Measurements from ENCODE around the gene ZFP90.
"Not testable (repeated sequence)": the region's sequence is repeated elsewhere in the genome, so short reads cannot be mapped to it uniquely, and the experiment has no call there.

ZFP90 gene

DNA sequence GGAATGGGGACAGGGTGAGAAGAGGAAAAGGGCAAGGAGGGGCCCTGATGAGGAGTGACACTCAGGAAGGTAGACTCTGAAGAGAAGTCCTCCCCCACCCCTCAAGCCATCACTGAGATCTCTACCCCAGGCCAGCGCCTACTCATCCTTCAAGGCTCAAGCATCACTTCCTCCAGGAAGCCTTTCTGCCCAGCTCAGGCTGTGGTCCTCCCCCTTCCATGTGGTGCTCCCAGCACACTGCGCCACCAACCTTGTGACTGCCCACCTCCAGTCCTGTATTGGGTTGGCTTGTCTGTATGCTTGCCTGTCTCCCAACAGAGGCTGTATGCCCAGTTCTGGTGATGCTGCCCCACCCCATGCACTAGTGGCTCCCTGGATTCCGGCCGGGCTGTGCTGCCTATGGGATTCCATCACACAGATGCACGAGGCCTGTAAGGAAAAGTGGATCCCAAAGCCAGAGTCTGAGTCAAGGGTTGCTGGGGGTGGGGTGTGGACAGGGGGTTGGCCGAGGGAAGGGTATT is 19.8 kb upstream of the ZFP90 start:
- no peak for DNase-seq

DNA sequence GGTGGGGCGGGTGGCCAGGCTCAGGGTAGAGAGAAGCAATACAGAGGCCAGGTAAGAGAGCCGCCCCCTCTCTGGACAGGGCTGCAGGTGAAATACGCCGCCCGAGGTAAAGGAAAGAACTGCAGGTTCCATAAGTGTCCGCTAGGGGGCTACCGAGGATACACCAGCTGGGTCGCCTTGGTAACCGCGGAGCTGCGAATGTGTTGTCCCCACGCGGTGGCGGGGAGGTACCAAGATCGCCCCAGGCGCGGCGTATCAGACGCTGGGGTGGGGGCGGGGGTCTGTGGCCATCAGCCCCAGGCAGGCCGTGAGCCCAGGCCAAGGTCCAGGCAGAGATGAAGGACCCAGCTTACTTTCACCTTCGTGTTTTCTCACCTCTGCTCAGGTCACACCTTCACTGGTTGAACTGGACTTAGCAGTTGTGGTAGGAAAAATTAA is 18.4 kb upstream of the ZFP90 start:
- peak; percentile 52 to 86 (median 78) for DNase-seq

DNA sequence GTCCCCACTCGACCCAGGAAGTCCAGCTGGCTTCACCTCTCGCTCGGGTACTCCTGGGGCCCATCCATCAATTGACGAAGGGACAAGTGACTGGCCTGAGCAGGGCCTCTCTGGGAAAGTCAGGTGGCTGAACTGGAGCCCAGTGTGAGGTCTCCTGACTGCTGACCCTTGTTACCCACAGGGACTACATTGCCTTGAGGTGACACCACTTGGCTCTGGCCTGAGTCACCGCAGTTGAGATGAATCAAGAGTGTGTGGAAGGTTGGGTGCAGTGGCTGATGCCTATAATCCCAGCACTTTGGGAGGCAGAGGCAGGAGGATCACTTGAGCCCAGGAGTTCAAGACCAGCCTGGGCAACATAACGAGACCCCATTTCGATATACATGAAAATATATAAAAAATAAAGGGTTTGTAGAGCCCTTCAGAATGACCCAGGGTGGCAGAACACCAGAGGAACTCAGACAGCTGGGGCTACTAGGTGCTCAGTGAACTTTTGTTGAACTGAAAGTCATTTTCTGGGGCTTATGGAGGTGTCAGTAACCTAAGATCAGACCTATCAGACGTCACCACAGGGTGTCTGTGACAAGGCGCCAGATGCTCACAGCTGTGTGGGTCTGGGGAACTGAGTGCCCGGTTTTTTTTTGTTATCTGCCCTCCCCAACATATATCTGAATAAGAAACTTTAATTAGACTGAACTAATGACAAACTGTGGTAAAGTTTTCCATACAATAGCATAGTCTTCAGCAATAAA is 14.8 kb upstream of the ZFP90 start:
- DNase-seq: no peak

DNA sequence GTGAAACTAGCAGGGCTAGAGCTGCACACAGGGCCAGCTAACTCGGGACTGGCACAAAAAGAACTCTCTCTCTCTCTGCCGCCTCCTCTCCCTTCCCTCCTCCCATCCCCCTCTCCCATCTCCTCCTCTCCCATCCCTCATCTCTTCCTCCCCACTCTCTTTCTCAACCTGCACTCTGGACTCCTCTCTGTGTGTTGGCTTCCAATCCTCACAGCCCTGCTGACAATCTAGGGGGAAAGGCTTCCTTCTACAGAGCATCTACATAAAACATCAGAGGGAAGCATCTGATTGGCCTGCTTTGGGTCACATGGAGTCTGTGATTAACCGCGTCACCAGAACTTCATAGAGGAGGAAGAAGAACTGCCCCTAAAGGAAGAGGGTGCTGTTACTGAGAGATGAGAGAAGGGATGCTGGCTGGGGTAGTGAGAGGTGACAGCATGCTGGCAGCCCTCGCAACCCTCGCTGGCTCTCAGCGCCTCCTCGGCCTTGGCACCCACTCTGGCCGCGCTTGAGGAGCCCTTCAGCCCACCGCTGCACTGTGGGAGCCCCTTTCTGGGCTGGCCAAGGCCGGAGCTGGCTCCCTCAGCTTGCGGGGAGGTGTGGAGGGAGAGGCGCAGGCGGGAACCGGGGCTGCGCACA is 12.8 kb upstream of the ZFP90 start:
- DNase-seq: no peak

DNA sequence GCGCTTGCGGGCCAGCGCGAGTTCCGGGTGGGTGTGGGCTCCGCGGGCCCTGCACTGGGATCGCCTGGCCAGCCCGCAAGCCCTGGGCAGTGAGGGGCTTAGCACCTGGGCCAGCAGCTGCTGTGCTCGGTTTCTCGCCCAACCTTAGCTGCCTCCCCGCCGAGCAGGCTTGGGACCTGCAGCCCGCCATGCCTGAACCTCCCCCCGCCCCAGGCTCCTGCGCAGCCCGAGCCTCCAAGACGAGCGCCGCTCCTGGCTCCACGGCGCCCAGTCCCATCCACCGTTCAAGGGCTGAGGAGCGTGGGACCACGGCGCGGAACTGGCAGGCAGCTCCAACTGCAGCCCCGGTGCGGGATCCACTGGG is 12.3 kb upstream of the ZFP90 start:
- no peak for DNase-seq

DNA sequence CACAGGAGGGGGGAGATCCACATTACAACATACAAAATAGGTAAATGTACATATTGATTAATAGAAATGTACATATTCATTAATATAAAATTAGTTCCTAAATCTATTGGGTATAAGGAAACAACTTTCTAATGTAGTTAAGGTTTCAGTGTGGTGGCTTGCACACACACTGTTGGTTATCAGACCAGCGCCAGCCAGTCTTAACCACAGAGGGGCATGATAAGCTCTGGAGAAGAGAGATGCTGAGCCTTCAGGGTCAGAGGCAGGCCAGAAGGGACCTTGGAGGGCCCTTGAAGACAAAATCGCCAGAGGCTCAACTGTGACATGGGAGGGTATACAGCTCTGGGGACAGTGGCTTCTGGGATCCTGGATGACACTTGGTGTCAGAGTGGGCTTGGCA is 10.9 kb upstream of the ZFP90 start:
- no peak for DNase-seq

DNA sequence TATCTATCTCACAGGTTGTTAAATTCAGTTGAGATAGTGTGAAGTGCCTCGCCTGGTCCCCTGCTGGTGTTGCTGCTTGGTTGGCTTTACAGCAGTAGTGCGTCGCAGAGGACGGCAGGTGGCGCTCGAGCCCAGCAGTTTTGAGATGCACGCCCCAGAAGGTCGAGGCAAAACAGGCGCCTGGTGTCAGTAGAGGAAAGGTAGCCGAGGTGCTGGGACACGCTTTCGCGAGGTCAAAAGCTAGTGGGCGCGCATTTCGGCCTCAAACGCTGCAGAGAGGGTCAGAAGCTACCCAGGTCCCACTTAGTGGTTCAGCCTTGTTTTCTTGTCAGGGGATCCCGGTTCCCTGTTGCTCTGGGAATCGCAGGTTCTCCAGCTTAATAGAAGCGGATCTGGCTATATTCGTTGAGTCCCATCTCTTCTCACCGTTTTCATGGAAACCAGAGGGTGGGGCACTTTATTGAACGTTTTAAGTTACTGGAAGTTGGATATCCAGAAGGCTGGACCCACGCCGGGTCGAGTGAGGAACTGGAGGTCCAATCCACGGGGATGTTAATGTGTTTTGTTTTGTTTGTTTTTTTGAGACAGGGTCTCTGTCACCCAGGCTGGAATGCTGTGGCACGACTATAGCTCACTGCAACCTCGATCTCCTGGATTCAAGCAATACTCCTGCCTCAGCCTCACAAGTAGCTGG is 10.3 kb upstream of the ZFP90 start:
- peak; percentile 73 to 86 (median 81) for DNase-seq

DNA sequence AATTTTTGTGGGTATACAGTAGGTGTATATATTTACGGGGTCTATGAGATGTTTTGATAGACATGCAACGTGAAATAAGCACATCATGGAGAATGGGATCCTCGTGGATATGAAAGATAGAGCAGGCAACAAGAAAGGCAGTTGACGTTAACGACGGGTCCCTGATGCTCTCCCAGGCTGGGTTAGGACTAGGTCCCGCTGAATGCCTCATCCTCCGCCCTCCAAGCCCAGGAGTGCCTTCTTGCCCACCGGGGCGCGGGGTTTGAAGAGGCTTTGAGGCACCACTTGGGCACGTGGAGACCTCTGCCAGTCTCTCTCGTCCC is 9.5 kb upstream of the ZFP90 start:
- no peak for DNase-seq

DNA sequence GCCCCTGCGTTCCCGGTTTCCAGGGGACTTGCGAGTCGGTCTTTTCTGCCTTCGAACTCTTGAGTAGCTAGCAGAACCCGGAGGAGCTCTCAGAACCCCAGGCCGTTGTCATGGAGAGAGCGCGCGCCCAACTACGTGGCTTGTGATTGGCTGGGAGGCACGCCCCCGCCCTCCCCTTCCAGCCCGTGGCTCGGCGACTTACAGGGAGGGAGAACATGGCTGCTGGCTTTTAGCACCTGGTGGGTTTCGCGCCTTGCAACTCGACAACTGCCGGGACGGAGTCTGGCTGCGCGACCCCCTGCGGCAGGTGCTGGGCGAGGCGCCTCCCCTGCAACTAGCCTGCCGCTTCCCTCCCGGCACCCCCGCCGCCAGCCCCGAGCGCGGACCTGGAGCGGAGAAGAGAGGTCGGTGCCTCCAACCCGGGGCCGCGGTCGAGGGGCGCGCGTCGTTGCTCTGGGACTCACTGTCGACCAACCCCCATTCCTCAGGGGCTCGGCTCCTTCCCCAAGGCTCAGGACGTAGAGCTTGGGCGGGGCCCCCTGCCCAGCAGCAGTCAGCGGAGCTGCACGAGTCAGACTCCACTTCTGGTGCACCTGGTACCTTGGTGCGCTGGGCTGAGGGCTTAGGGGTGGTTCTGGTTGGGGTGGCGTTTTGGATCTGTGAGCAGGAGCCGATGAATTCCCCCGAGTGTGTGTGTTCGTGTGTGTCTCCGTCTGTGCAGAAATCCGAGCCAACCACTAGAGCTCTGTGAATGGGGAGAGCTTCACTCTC is 9.0 kb upstream of the ZFP90 start:
- peak; percentile 67 to 90 (median 85) for DNase-seq

DNA sequence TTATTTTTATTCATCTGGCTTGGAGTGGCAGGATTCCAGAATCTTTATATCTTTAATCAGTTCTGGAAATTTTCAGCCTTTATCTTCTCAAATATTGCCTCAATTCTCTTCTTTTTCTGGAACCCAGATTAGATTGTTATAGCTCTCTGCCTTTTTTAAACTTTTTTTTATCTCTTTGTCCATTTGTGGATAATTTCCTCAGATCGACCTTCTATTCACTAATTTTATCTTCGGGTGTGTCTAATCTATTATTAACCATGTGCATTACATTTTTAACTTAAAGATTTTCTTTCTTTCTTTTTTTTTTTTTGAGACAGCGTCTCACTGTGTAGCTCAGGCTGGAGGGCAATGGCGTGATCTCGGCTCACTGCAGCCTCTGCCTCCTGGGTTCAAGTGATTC is 5.2 kb upstream of the ZFP90 start:
- no peak for DNase-seq

DNA sequence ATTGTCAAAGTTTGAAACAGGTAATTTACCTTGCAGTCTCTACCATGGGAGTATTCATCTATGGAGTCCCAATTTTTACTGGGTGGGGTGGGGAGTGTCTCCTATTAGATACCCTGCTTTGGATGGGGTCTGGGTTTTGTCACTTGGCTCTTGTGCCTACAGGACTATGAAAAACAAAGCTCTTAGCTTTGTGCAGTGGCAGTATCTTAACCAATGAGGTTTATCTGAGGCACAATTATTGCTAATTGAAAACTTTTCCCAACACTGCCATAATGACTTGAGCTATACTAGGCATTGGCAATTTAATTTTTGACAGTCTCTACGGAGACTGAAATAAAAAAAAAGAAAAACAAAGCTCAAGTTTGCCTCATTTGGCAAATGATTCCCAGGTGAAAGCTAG is 3.8 kb upstream of the ZFP90 start:
- DNase-seq: no peak

DNA sequence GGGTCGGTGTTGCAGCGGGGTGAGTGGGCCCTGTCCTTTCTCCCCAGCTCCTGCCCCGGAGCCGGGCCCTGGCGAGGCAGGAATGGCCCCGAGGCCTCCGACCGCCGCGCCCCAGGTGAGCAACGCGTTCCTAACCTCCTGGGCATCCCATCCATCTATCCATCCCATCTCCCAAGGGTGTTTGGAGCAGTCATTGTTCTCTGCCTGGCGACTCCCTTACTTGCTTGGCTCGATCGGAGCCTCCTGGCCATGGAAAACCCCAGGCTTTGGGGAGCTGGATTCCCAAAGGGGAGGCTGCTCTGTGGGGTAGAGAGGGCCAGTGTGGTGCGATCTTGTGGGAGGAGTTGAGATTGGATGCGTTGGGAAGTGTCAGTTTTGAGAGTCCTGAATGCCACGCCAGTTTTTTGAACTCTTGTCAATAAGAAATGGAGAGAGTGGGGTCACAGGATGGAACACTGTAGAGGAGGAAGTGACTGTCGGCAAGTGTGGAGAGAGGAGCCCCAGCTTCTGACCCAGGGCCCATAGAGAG is 684 bp downstream of the ZFP90 start:
- DNase-seq: peak in 2 of 5 experiments; percentile 33 to 60

DNA sequence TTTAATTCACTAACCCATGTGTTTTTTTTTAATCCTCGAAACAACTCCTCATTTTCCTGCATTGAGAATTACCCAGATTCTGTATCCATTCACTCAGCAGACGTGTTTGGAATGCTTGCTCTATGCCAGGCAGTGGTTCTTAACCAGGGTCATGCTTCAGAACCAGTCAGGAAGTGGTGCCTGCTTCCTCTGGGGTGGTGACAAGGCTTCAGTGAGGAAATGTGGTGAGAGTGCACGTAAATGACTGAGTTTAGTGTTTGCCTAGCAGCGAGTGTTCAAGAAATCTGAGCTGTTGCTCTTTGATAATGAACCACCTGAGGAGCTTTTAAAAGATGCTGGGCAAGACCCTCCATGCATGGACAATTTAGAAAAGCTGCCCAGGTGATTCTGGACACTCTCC is 9.9 kb downstream of the ZFP90 start:
- peak in 2 of 5 experiments; percentile 47 to 63 for DNase-seq

DNA sequence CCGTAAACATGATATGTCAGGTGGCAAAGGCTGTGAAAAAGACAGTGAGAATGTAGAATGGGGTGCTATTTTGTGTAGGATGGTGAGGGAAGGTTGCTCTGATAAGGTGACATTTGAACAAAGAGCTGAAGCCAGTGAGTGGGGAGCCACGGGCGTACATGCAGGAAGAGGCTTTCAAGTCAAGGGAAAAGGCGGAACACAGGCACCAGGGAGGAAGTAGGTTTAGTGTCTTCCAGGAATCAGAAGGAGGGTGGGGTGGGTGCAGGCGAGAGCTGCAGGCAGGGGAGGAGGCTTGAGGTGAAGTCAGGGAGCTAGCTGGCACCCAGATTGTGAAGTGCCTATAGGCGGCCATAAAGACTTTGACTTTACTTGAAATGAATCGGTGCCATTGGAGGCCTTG is 14.1 kb downstream of the ZFP90 start:
- no peak for DNase-seq

DNA sequence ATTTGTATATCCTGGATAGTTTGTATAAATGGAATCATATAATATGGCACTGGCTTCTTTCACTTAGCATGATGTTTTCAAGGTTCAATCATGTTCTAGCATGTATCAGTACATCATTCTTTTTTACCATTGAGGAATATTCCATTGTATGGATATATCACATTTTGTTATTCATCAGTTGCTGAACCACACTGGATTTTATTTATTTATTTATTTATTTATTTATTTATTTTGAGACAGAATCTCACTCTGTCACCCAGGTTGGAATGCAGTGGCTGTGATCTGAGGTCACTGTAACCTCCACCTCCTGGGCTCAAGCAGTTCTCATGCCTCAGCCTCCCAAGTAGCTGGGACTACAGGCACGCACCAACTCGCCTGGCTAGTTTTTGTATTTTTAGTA is 21.2 kb downstream of the ZFP90 start:
- not testable (repeated sequence) for DNase-seq

DNA sequence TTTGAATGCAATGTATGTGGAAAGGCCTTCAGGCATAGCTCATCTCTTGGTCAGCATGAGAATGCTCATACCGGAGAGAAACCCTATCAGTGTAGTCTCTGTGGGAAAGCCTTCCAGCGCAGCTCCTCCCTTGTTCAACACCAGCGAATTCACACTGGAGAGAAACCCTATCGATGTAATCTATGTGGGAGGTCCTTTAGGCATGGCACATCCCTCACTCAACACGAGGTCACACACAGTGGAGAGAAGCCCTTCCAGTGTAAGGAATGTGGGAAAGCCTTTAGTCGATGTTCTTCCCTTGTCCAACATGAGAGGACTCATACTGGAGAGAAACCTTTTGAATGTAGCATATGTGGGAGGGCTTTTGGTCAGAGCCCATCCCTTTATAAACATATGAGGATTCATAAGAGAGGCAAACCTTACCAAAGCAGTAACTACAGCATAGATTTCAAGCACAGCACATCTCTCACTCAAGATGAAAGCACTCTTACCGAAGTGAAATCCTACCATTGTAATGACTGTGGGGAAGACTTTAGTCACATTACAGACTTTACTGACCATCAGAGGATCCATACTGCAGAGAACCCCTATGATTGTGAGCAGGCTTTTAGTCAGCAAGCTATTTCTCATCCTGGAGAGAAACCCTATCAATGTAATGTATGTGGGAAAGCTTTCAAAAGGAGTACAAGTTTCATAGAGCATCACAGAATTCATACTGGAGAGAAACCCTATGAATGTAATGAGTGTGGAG is 24.7 kb downstream of the ZFP90 start:
- no peak for DNase-seq

DNA sequence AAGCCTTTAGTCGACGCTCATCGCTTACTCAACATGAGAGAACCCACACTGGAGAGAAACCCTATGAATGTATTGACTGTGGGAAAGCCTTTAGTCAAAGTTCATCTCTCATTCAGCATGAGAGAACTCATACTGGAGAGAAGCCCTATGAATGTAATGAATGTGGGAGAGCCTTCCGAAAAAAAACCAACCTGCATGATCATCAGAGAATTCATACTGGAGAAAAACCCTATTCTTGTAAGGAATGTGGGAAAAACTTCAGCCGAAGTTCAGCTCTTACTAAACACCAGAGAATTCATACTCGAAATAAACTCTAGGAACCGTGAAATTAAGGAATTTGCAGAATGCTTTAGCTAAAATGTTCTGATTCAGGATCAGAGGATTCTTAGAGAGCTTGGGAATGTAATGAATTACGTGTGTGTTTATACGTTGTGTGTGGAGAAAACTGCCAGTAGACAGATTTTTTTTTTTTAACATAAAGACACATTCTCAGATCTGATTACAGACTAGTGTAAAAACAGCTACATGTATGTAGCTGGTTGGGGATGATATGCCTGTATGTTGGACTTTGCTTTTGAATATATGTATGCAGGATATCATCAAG is 25.4 kb downstream of the ZFP90 start:
- peak in 1 of 5 experiments; percentile 8 for DNase-seq

DNA sequence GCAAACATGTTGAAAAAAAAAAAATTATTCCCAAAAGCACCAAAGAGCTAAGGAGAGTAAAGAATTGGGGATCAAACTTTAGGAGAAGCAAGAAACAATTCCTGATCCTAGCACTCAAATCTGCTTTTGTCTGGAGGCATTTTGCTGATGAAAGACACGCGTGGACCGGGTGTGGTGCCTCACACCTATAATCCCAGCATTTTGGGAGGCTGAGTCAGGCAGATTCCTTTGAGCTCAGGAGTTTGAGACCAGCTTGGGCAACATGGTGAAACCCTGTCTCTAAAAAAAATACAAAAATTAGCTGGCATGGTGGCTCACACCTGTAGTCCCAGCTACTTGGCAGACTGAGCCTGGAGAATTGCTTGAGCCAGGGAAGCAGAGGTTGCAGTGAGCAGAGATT is 35.4 kb downstream of the ZFP90 start:
- no peak for DNase-seq

DNA sequence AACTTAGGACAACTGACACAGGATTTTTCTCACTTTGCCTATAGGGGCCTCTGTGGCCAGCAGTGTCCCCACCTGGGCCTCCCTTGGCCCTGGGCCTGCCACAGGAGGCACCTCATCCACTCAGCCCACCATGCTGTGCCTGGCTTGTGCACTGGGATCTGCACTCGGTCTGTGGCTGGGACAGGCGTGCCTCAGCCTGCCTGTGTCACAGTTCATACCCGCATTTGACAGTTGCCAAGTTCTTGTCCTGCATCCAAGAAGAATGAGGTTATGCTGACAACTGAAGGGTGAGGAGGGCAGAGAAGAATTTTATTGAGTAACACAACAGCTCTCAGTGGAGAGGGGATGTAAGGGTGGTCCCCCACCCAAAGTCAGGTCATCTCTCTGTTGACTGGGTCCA is 36.0 kb downstream of the ZFP90 start:
- no peak for DNase-seq

DNA sequence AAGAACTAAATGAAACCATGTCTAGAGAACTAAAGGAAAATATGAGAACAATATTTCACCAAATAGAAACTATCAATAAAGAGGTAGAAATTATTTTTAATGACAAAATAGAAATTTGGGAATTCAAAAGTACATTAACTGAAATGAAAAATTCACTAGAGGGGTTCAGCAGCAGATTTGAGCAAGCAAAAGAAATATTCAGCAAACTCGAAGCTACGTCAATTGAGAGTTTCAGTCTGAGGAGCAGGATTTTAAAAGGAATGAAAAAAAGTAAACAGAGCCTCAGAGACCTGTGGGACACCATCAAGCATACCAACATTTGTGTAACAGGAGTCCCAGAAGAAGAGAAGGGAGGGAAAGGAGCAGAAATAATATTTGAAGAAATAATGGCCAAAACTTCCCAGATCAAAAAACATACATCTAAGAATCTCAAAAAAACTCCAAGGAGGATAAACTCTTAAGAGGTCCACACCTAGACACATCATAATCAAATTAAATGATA is 38.3 kb downstream of the ZFP90 start:
- no peak for DNase-seq
